ENCODE results near the gene THEM5.

DNA sequence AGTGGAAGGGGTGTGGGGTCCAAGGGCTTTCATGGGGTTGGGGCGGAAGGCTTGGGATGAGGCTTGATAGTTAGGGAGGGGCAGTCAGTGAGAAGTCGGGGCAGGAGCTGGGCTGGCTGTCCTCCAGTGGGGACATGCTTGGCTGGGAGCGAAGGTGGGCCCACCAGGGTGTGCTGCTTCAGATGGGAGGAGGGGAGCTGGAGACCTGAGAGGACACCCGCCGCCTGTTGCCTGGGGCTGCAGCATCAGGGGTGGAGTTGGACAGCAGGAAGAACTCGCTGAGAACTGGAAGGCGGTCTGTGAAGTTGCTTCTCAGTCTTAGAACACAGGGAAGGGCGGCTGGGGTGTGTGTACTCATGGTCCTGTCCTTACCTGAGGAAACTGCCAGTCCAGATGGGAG, 1.6 kb downstream of the THEM5 start:
- no peak for TF ChIP-seq EZH2 (IDR thresholded peaks at IDR 0.05; ENCODE audit: low read length, unreplicated experiment)
- no peak for TF ChIP-seq EZH2phosphoT487 (IDR thresholded peaks at IDR 0.05; ENCODE audit: borderline replicate concordance, low read length)
- TF ChIP-seq CTCF (conservative IDR thresholded peaks at IDR 0.05; ENCODE audit: low read depth, low read length) = no peak

All from PC-3 (cell line).